Mucosa of stomach (tissue), 1 donor: ENCODE measurements around the gene LDAF1.

Source experiments
- H3K27me3 ChIP-seq: one replicate; pipeline ENCODE4 v1.7.0; 2013; ENCODE audit warnings: mild to moderate bottlenecking, low read length; ENCODE audit not compliant: control insufficient read depth, insufficient read depth
- H3K36me3 ChIP-seq: one replicate; pipeline ENCODE4 v1.7.0; 2013; ENCODE audit warnings: low read length; ENCODE audit not compliant: control insufficient read depth, insufficient read depth
- H3K4me1 ChIP-seq: one replicate; pipeline ENCODE4 v1.7.0; 2013; ENCODE audit warnings: mild to moderate bottlenecking, low read length; ENCODE audit not compliant: control insufficient read depth, insufficient read depth
- H3K4me3 ChIP-seq: one replicate; pipeline ENCODE4 v1.7.0; 2013; ENCODE audit warnings: low read length
- H3K9ac ChIP-seq: one replicate; pipeline ENCODE4 v1.7.0; 2013; ENCODE audit warnings: mild to moderate bottlenecking, low read length, moderate library complexity
- H3K9me3 ChIP-seq: one replicate; pipeline ENCODE4 v1.7.0; 2013; ENCODE audit warnings: mild to moderate bottlenecking, low read length, moderate library complexity; ENCODE audit not compliant: control insufficient read depth
- donor health status: Pancreatic carcinoma.

Gene LDAF1

DNA sequence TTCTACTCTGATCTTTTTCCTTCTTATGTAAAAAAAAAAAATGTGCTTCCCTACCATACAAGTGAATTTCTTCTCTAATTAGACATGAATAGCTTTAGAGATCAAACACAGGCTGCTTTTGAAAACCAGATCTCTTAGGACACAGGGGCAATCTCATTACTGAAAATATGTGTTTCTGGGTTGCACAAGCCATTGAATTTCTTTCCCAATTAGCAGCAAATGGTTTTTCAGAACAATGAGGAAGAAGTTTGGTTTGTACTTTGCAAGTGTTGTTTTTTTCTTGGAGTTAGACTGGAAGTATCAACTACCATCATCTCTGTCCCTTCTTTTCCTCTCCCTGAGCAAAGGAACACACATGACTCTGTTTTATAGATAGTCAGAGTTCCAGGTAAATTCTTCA is 69.4 kb downstream of the LDAF1 start:
- Histone ChIP-seq H3K4me1 (no peaks in the 10 kb centered on the region), H3K36me3 (no peaks in the 10 kb centered on the region), H3K9ac (no peak overlapping the region), H3K27me3 (no peaks in the 10 kb centered on the region), H3K4me3 (no peak overlapping the region), H3K9me3 (no peaks in the 10 kb centered on the region)

DNA sequence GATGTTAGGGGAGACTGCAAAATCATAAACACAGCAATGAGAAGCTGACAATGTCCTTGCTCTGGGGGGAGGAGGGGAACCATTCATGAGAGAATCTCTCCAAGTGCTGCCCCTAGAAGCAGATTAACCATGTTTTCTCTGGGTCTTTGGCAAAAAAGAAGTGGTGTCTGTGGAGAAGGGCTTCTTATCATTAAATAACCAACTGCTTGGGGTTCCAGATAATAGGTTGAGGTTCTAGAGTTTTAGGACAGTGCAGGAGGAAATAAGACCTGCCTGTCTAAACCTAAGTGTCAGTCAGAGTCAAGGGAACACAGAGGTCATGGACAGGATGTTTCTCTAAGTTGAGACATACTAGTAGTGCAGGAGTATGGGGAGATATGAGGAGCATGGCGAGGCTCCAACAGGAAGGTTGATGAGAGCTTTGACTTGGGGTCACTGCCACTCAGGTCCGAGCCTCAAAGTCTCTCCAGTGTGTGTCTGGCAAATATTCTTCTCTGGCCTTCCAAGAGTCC is 69.9 kb downstream of the LDAF1 start:
- Histone ChIP-seq H3K9ac (no peak overlapping the region), H3K4me3 (no peak overlapping the region), H3K36me3 (no peaks in the 10 kb centered on the region), H3K9me3 (no peaks in the 10 kb centered on the region), H3K4me1 (no peaks in the 10 kb centered on the region), H3K27me3 (no peaks in the 10 kb centered on the region)
